IMR-90 (cell line): Measurements from ENCODE around the gene PCGF3. TPM values are rescaled to one million over a fixed set of nuclear protein-coding genes. Genes with fewer than 3 reads are reported as not detected.

ENCODE experiments used
- ATAC-seq: fragments of 200-7000 bp; cut with Tn5 transposase; 2 replicates; pipeline ENCODE4 v1.9.1; 2020; ENCODE audit warnings: low read depth, mild to moderate bottlenecking, moderate library complexity
- BruUV-seq: library from RNA; stranded (reverse); fragments of 400-500 nt; replicated peaks from 2 replicates; lab custom pipeline; 2021; lab: Mats Ljungman, UMichigan
- CTCF ChIA-PET: fragments of 300-600 bp; formaldehyde crosslinking; extraction: SDS; loops from one replicate; lab custom pipeline; 2021; ENCODE audit warnings: antibody characterized with exemption; lab: Yijun Ruan, JAX
- POLR2A ChIA-PET: fragments of 300-600 bp; sonication (Branson Sonifier 250); formaldehyde crosslinking; loops from one replicate; lab custom pipeline; 2022; ENCODE audit warnings: antibody characterized with exemption; ENCODE audit not compliant: unreplicated experiment; lab: Charles Lee
- DNase-seq: peaks from one replicate; pipeline ENCODE4 v3.0.0; 2013
- H2AFZ ChIP-seq: replicated peaks from 2 replicates; pipeline ENCODE3; 2013; ENCODE audit warnings: low read length, mild to moderate bottlenecking; ENCODE audit not compliant: poor library complexity
- H2AK5ac ChIP-seq: 2 replicates; pipeline ENCODE4 v1.6.1; 2013; ENCODE audit warnings: low read depth, low read length, inconsistent platforms
- H2AK9ac ChIP-seq: replicated peaks from 2 replicates; pipeline ENCODE3; 2013; ENCODE audit warnings: mild to moderate bottlenecking, low read depth, low read length, moderate library complexity; ENCODE audit not compliant: poor library complexity
- H2BK120ac ChIP-seq: 2 replicates; pipeline ENCODE4 v1.6.1; 2013; ENCODE audit warnings: low read depth, low read length, inconsistent platforms
- H2BK15ac ChIP-seq: 3 replicates; pipeline ENCODE4 v1.6.1; 2013; ENCODE audit warnings: low read depth, low read length, inconsistent platforms
- H2BK20ac ChIP-seq: 2 replicates; pipeline ENCODE4 v1.6.1; 2013; ENCODE audit warnings: low read depth, mild to moderate bottlenecking, inconsistent platforms, low read length, moderate library complexity
- H2BK5ac ChIP-seq: 2 replicates; pipeline ENCODE4 v1.6.1; 2013; ENCODE audit warnings: mild to moderate bottlenecking, low read depth, low read length, inconsistent platforms; ENCODE audit not compliant: poor library complexity, severe bottlenecking
- H3K14ac ChIP-seq: replicated peaks from 2 replicates; pipeline ENCODE4 v1.6.1; 2013; ENCODE audit warnings: low read depth, low read length, inconsistent platforms
- H3K18ac ChIP-seq: 2 replicates; pipeline ENCODE4 v1.6.1; 2013; ENCODE audit warnings: low read depth, low read length, control low read depth
- H3K23ac ChIP-seq: 2 replicates; pipeline ENCODE4 v1.6.1; 2013; ENCODE audit warnings: low read depth, low read length, inconsistent platforms
- H3K27ac ChIP-seq: 2 replicates; pipeline ENCODE4 v1.5.1; 2013; ENCODE audit warnings: mild to moderate bottlenecking, control low read depth, low read length; ENCODE audit not compliant: insufficient read depth
- H3K27me3 ChIP-seq: 2 replicates; pipeline ENCODE4 v1.6.1; 2013; ENCODE audit warnings: low read length; ENCODE audit not compliant: control insufficient read depth, insufficient read depth
- H3K36me3 ChIP-seq: 2 replicates; pipeline ENCODE4 v1.6.1; 2013; ENCODE audit warnings: low read length, mixed read lengths; ENCODE audit not compliant: control insufficient read depth, insufficient read depth
- H3K4ac ChIP-seq: 2 replicates; pipeline ENCODE4 v1.6.1; 2013; ENCODE audit warnings: low read depth, low read length, inconsistent platforms
- H3K4me1 ChIP-seq: 2 replicates; pipeline ENCODE4 v1.6.1; 2013; ENCODE audit warnings: low read length, mixed read lengths; ENCODE audit not compliant: control insufficient read depth, insufficient read depth
- H3K4me2 ChIP-seq: 2 replicates; pipeline ENCODE4 v1.6.1; 2013; ENCODE audit warnings: low read depth, mild to moderate bottlenecking, control low read depth, low read length, moderate library complexity
- H3K4me3 ChIP-seq: 2 replicates; pipeline ENCODE4 v1.5.1; 2013; ENCODE audit warnings: low read depth, mild to moderate bottlenecking, control low read depth, low read length, moderate library complexity; ENCODE audit not compliant: insufficient read depth
- H3K56ac ChIP-seq: 2 replicates; pipeline ENCODE4 v1.6.1; 2013; ENCODE audit warnings: low read length, inconsistent platforms; ENCODE audit not compliant: insufficient read depth; ENCODE audit errors: extremely low read depth
- H3K79me1 ChIP-seq, 2 experiments: 2 replicates each; pipeline ENCODE4 v1.6.1; 2013; ENCODE audit warnings: low read length in 2 of 2, inconsistent platforms in 1 of 2, low read depth in 1 of 2
- H3K9ac ChIP-seq: 2 replicates; pipeline ENCODE4 v1.6.1; 2013; ENCODE audit warnings: low read depth, low read length, control low read depth
- H3K9me1 ChIP-seq: 2 replicates; pipeline ENCODE4 v1.6.1; 2013; ENCODE audit warnings: low read length, inconsistent platforms; ENCODE audit not compliant: insufficient read depth
- H3K9me3 ChIP-seq: 2 replicates; pipeline ENCODE4 v1.6.1; 2013; ENCODE audit warnings: low read length; ENCODE audit not compliant: control insufficient read depth, insufficient read depth
- H4K20me1 ChIP-seq: 2 replicates; pipeline ENCODE4 v1.6.1; 2013; ENCODE audit warnings: low read length, inconsistent platforms; ENCODE audit not compliant: insufficient read depth
- H4K5ac ChIP-seq: 2 replicates; pipeline ENCODE4 v1.6.1; 2013; ENCODE audit warnings: mild to moderate bottlenecking, low read depth, low read length, control low read depth
- H4K8ac ChIP-seq, 2 experiments: 2 replicates each; pipeline ENCODE4 v1.6.1; 2013; ENCODE audit warnings: low read depth in 2 of 2, low read length in 2 of 2, control low read depth in 1 of 2, inconsistent platforms in 1 of 2
- H4K91ac ChIP-seq: 2 replicates; pipeline ENCODE4 v1.6.1; 2013; ENCODE audit warnings: low read depth, low read length, inconsistent platforms; ENCODE audit not compliant: insufficient read depth
- BHLHE40 ChIP-seq: fragments of 150-350 bp; IDR thresholded peaks from 2 replicates; pipeline ENCODE4 v1.6.1; 2016; ENCODE audit warnings: mild to moderate bottlenecking, low read depth, low read length
- CEBPB ChIP-seq: IDR thresholded peaks from 2 replicates; pipeline ENCODE4 v1.6.1; 2012; ENCODE audit warnings: low read depth, low read length, improper control_type of control experiment
- CHD1 ChIP-seq: IDR thresholded peaks from 2 replicates; pipeline ENCODE4 v1.6.1; 2012; ENCODE audit warnings: low read depth, low read length, improper control_type of control experiment
- FOS ChIP-seq: fragments of 150-350 bp; IDR thresholded peaks from 2 replicates; pipeline ENCODE4 v1.6.1; 2016; ENCODE audit warnings: low read depth, low read length
- MAFK ChIP-seq: IDR thresholded peaks from 2 replicates; pipeline ENCODE4 v1.6.1; 2012; ENCODE audit warnings: low read depth, low read length, improper control_type of control experiment
- MAZ ChIP-seq: IDR thresholded peaks from 2 replicates; pipeline ENCODE4 v1.6.1; 2012; ENCODE audit warnings: low read depth, mild to moderate bottlenecking, low read length, improper control_type of control experiment, moderate library complexity, borderline replicate concordance
- NFE2L2 ChIP-seq: fragments of 150-350 bp; IDR thresholded peaks from 2 replicates; pipeline ENCODE4 v1.6.1; 2016; ENCODE audit warnings: low read depth, mild to moderate bottlenecking, low read length
- POLR2A ChIP-seq: IDR thresholded peaks from 2 replicates; pipeline ENCODE4 v1.6.1; 2012; ENCODE audit warnings: mild to moderate bottlenecking, low read depth, low read length
- RCOR1 ChIP-seq: IDR thresholded peaks from 2 replicates; pipeline ENCODE4 v1.6.1; 2012; ENCODE audit warnings: mild to moderate bottlenecking, low read length, improper control_type of control experiment; ENCODE audit not compliant: insufficient replicate concordance
- RFX5 ChIP-seq: IDR thresholded peaks from 2 replicates; pipeline ENCODE4 v1.8.0; 2012; ENCODE audit warnings: low read depth, mild to moderate bottlenecking, low read length, moderate library complexity
- WGBS, 2 experiments: methylation state at CpG; one replicate each; pipeline versions ENCODE4 v1.1.5 to v1.1.7; 2013; ENCODE audit warnings: missing lambda C conversion rate in 2 of 2; ENCODE audit not compliant: insufficient read length in 1 of 2; ENCODE audit errors: extremely low coverage in 2 of 2; 5-methylcytosine and 5-hydroxymethylcytosine counted together
- dilution Hi-C: fragments of 300-500 bp; cut with HindIII; formaldehyde crosslinking; loops from one replicate; pipeline ENCODE4 v1.14.3; 2018; ENCODE audit warnings: low sequenced_read_pairs; ENCODE audit not compliant: unreplicated experiment
- in situ Hi-C: fragments of 300-500 bp; cut with MboI; formaldehyde crosslinking; loops from 3 replicates; pipeline ENCODE4 v1.14.3; 2019; ENCODE audit warnings: low sequenced_read_pairs, inconsistent platforms, mixed read lengths
- intact Hi-C: fragments of 100-400 bp; cut with micrococcal nuclease; formaldehyde crosslinking; loops from 2 replicates; pipeline ENCODE4 v1.10.0; 2022
- polyA plus RNA-seq, 3 experiments: library from polyadenylated mRNA; depleted of rRNA; stranded (reverse); fragments of >200 nt; gene quantifications; 2 replicates each; pipeline ENCODE4 v1.2.3, GENCODE V29; 2012; ENCODE audit warnings: low replicate concordance in 1 of 3
- total RNA-seq: library from RNA; depleted of rRNA; stranded (reverse); fragments of >200 nt; gene quantifications from 2 replicates; pipeline ENCODE4 v1.2.3, GENCODE V29; 2012
- TF ChIP-seq, protein P1 (sequence below): conservative IDR thresholded peaks from 2 replicates; pipeline ENCODE4 v1.5.1; 2012; ENCODE audit warnings: mild to moderate bottlenecking, low read depth, low read length, improper control_type of control experiment
- TF ChIP-seq, protein P2 (sequence below): fragments of 150-350 bp; IDR thresholded peaks from 2 replicates; pipeline ENCODE4 v1.6.1; 2017; ENCODE audit warnings: mild to moderate bottlenecking, antibody characterized with exemption, low read length, low read depth
- TF ChIP-seq, protein P3 (sequence below): fragments of 150-350 bp; IDR thresholded peaks from 2 replicates; pipeline ENCODE4 v1.6.1; 2016; ENCODE audit warnings: low read depth, mild to moderate bottlenecking, low read length, moderate library complexity, borderline replicate concordance

Gene PCGF3
- total and polyA plus RNA-seq, 2 of the 4 experiments (the other 2 are of a cell fraction), result 40.0 to 55.3 TPM

DNA sequence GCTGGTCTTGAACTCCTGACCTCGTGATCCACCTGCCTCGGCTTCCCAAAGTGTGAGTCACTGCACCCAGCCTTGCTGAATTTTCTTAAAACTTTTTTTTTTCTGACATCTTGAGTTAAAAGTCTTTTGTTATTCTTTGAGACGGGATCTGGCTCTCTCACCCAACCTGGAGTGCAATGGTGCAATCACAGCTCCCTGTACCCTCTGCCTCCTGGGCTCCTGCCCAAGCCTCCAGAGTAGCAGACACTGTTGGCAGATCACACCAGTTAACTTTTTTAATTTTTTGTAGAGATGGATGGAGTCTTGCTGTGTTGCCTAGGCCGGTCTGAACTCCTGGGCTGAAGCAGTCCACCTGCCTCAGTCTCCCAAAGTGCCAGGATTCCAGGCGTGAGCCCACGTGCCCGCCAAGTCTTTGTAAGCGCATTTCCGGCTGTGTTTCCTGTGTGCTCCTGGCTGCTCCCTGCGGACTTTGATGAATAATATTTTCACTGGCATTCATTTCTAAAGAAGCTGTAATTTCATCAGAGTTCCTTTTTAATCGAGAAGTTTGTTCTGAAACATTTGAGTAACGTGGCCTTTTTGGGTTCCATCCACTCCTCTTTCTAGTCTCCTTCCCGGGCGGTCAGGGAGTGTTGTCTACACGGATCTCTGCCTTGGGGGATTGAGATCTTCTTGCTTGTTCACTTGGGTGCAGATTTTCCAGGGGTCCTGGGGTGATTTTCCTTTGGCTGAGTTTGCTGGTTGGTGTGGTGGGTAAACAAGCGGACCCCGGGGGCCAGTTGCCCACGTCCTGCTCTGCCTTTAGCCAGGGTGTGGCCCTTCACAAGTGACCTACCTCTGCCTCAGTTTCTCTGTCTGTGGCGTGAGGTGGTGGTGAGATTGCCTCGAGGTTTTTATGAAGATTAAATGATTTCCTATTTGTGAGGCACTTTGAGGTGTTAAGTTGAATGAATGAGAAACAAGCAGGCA is 44.4 kb downstream of the PCGF3 start:
- no peaks in the 10 kb centered on the region for H3K27me3 ChIP-seq
- no peak overlapping the region for H3K4ac ChIP-seq
- WGBS, 2 experiments, result 93% methylated on average over 5 of the region's 20 CpGs; no CpG with 5 or more reads in 1 of the 2 experiments
- DNase-seq, result peak; percentile 20
- H2BK120ac ChIP-seq, result no peak overlapping the region
- no peak overlapping the region for H2BK5ac ChIP-seq
- no peak overlapping the region for H3K23ac ChIP-seq
- H2AK9ac ChIP-seq, result peak overlapping the region; percentile 37
- CTCF ChIA-PET, result no interaction called here
- peaks cover 42% of the 10 kb centered on the region for H4K20me1 ChIP-seq
- H3K27ac ChIP-seq, result no peak overlapping the region
- H3K18ac ChIP-seq, result no peak overlapping the region
- peaks cover 24 to 58% of the 10 kb centered on the region in 2 experiments for H3K79me1 ChIP-seq
- H2AFZ ChIP-seq, result no peak overlapping the region
- in situ Hi-C loops (no loop called here), intact Hi-C loops (no loop called here), dilution Hi-C loops (no loop called here)
- no TSS peak for BruUV-seq
- no peak overlapping the region for H2BK20ac ChIP-seq
- POLR2A ChIA-PET, result no interaction called here
- no peaks in the 10 kb centered on the region for H3K9me3 ChIP-seq
- H3K4me1 ChIP-seq, result no peaks in the 10 kb centered on the region
- ATAC-seq, result peak; percentile 48
- H4K91ac ChIP-seq, result no peak overlapping the region
- no peak overlapping the region for H3K14ac ChIP-seq
- no peak overlapping the region for H3K4me3 ChIP-seq
- H3K4me2 ChIP-seq, result no peak overlapping the region
- no peak overlapping the region for H4K8ac ChIP-seq
- H2AK5ac ChIP-seq, result no peak overlapping the region
- TF ChIP-seq MAZ (no peak), CEBPB (no peak), MAFK (no peak), RCOR1 (no peak), POLR2A (no peak), RFX5 (no peak), FOS (no peak), NFE2L2 (no peak), CHD1 (no peak), BHLHE40 (no peak)
- TF ChIP-seq, protein P1, sequence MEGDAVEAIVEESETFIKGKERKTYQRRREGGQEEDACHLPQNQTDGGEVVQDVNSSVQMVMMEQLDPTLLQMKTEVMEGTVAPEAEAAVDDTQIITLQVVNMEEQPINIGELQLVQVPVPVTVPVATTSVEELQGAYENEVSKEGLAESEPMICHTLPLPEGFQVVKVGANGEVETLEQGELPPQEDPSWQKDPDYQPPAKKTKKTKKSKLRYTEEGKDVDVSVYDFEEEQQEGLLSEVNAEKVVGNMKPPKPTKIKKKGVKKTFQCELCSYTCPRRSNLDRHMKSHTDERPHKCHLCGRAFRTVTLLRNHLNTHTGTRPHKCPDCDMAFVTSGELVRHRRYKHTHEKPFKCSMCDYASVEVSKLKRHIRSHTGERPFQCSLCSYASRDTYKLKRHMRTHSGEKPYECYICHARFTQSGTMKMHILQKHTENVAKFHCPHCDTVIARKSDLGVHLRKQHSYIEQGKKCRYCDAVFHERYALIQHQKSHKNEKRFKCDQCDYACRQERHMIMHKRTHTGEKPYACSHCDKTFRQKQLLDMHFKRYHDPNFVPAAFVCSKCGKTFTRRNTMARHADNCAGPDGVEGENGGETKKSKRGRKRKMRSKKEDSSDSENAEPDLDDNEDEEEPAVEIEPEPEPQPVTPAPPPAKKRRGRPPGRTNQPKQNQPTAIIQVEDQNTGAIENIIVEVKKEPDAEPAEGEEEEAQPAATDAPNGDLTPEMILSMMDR, result no peak
- TF ChIP-seq, protein P2, sequence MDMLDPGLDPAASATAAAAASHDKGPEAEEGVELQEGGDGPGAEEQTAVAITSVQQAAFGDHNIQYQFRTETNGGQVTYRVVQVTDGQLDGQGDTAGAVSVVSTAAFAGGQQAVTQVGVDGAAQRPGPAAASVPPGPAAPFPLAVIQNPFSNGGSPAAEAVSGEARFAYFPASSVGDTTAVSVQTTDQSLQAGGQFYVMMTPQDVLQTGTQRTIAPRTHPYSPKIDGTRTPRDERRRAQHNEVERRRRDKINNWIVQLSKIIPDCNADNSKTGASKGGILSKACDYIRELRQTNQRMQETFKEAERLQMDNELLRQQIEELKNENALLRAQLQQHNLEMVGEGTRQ, result no peak
- TF ChIP-seq, protein P3, sequence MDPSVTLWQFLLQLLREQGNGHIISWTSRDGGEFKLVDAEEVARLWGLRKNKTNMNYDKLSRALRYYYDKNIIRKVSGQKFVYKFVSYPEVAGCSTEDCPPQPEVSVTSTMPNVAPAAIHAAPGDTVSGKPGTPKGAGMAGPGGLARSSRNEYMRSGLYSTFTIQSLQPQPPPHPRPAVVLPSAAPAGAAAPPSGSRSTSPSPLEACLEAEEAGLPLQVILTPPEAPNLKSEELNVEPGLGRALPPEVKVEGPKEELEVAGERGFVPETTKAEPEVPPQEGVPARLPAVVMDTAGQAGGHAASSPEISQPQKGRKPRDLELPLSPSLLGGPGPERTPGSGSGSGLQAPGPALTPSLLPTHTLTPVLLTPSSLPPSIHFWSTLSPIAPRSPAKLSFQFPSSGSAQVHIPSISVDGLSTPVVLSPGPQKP, result no peak
- H3K9me1 ChIP-seq, result peaks cover 10% of the 10 kb centered on the region
- H2BK15ac ChIP-seq, result no peak overlapping the region
- H4K5ac ChIP-seq, result no peak overlapping the region
- H3K56ac ChIP-seq, result no peak overlapping the region
- no peak overlapping the region for H3K9ac ChIP-seq
- peaks cover 51% of the 10 kb centered on the region for H3K36me3 ChIP-seq
